ENCODE measurements around the gene SLC6A6. TPM values are rescaled to one million over a fixed set of nuclear protein-coding genes. Genes with fewer than 3 reads are reported as not detected.
A peak's percentile ranks its signal among the peaks of the same experiment; 100 is the strongest.

Gene SLC6A6
- total RNA-seq, 3 donors from 2014 or later: 4.4 to 11.2 (median 10.5) TPM

DNA sequence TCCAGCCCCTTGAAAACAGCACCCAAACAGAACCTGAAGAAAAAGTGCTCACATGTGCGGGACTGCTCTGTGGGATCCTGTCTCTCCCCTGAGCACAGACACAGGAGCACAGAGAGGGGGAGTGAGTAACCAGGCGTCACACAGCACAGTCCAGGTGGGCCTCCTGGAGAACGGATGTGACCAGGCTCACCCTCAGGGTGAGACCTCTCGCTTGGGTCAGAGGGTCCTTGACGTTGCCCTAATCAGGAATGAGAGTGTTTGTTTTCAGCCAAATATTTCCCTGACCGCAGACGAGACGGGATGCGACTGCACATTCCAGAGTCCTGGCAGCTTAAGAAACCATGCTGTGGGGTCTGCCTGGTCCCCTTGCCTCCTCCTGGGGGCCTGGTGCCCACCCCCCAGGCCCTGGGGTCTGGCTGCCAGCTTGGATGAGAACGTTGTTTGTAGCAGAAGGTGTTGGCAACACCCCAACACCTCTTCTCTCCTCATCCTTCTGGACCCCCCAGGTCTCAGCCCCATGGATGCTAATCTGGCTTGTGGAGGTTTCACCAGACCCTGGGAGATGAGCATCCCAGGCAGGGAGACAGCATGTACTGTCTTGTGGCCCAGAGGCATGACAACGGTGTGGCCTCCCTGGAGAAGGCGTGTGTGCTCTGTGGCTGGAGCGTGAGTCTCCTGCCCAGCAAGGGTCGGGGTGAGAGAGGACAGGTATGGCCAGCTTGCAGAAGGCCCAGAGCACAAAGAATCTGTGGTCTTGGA, 42.1 kb upstream of the SLC6A6 start:
- Histone ChIP-seq H3K36me3 (ENCODE audit: low read depth) (no peaks in the 10 kb centered on the region), H3K9me3 (no peaks in the 10 kb centered on the region), H3K4me3 (no peak overlapping the region), H3K4me1 (ENCODE audit: low read depth) (no peaks in the 10 kb centered on the region)
- ATAC-seq (no peak), DNase-seq (no peak)
- TF ChIP-seq, protein P1, sequence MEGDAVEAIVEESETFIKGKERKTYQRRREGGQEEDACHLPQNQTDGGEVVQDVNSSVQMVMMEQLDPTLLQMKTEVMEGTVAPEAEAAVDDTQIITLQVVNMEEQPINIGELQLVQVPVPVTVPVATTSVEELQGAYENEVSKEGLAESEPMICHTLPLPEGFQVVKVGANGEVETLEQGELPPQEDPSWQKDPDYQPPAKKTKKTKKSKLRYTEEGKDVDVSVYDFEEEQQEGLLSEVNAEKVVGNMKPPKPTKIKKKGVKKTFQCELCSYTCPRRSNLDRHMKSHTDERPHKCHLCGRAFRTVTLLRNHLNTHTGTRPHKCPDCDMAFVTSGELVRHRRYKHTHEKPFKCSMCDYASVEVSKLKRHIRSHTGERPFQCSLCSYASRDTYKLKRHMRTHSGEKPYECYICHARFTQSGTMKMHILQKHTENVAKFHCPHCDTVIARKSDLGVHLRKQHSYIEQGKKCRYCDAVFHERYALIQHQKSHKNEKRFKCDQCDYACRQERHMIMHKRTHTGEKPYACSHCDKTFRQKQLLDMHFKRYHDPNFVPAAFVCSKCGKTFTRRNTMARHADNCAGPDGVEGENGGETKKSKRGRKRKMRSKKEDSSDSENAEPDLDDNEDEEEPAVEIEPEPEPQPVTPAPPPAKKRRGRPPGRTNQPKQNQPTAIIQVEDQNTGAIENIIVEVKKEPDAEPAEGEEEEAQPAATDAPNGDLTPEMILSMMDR (IDR thresholded peaks at IDR 0.05): no peak
- intact Hi-C loops (cut with DNase I, micrococcal nuclease): no loop called here

DNA sequence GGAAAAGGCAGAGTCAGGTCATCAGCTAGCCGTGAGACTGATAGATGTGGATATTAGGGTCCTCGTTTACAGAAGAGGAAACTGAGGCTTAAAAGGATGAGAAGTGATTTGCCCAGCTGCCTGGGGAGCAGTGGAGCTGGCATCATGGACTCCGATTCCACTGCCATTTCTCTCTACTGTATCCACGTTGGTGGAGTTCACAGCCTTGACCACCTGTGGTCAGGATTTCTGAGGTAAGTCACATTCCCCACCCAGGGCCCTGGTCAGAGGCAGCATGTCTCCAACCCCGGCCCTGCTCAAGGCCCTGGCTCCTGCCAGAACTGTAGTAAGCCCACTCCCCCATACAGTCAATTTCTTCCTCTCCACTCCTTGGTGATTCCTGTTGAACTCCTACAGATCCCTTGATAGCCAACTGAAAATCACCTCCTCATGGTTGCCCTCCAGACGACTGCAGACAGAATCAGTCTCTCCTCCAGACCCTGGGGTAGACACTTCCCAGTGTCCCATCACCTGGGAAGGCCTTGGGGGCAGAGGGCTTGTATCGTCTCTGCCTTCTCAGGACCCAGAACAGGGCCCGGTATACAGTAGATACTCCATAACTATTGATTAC, 41.2 kb upstream of the SLC6A6 start:
- TF ChIP-seq, protein P1 (IDR thresholded peaks at IDR 0.05): no peak
- H3K9me3 ChIP-seq: no peaks in the 10 kb centered on the region
- H3K36me3 ChIP-seq (ENCODE audit: low read depth): no peaks in the 10 kb centered on the region
- no peak overlapping the region for H3K4me3 ChIP-seq
- DNase-seq (no peak), ATAC-seq (no peak)
- H3K4me1 ChIP-seq (ENCODE audit: low read depth): no peaks in the 10 kb centered on the region
- intact Hi-C loops (cut with DNase I, micrococcal nuclease): no loop called here

DNA sequence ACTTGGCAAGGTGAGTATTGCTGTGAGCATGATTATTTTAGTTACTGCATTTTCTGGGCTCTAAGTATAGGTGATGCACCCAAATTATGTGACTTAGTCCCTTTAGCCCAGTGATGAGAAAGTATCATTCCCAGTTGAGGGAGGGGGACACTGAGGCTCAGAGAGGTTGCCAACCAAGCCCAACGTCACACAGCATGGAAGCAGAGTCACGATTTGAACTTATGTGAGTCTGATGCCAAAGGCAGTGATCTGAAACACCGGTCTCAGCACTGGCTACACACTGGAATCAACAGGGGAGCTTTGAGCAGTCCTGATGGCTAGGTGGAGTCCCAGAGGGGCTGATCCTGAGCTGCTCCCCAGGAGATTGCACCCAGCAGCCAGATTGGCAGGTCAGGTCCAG, 39.5 kb upstream of the SLC6A6 start:
- intact Hi-C loops (cut with DNase I, micrococcal nuclease): no loop called here
- Histone ChIP-seq H3K4me1 (ENCODE audit: low read depth) (no peaks in the 10 kb centered on the region), H3K9me3 (no peaks in the 10 kb centered on the region), H3K36me3 (ENCODE audit: low read depth) (no peaks in the 10 kb centered on the region), H3K4me3 (no peak overlapping the region)
- no peak for DNase-seq
- TF ChIP-seq, protein P1 (IDR thresholded peaks at IDR 0.05): no peak
- no peak for ATAC-seq

DNA sequence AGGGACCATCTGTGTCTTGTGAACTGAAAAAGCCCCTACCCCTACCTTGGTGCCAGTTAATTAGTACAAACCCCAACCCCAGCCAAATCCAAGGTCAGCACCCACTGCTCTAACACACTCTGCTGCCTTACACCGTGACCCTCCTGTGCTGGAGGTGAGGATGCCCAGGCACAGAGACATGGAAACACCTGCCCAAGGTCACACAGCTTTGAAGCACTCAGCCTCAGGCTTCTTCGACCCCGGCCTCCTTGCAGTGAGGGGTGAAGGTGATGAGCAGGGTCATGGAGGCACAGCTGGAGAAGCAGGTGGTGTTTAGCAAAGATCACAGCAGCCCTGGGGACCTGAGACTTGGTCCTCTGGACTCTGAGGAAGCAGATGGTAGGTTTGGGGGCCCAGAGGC, 39.0 kb upstream of the SLC6A6 start:
- H3K4me1 ChIP-seq (ENCODE audit: low read depth): no peaks in the 10 kb centered on the region
- DNase-seq (no peak), ATAC-seq (no peak)
- intact Hi-C loops (cut with DNase I, micrococcal nuclease): no loop called here
- no peaks in the 10 kb centered on the region for H3K36me3 ChIP-seq (ENCODE audit: low read depth)
- H3K4me3 ChIP-seq: no peak overlapping the region
- TF ChIP-seq, protein P1 (IDR thresholded peaks at IDR 0.05): no peak
- no peaks in the 10 kb centered on the region for H3K9me3 ChIP-seq

DNA sequence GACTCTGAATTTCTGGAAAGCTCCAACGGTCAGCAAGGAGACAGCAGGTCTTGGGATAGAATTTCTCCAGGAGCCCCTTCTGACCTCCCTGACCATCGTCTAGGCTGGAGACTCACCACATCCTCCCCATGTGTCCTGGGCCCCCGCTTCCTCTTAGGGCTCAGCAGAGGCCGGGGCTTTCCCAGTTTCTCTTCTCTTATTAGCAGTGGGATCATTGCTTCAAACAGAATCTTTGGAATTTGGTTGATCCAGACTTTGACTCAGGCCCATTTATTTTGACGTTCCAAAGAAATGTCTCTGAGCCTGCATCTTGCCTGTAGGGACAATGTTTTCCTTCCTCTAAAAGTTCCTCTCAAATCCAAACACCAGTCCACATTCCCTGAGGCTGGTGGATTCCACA, 38.4 kb upstream of the SLC6A6 start:
- no peaks in the 10 kb centered on the region for H3K9me3 ChIP-seq
- ATAC-seq: peak; percentile 43
- intact Hi-C loops (cut with DNase I, micrococcal nuclease): no loop called here
- no peaks in the 10 kb centered on the region for H3K4me1 ChIP-seq (ENCODE audit: low read depth)
- TF ChIP-seq, protein P1 (IDR thresholded peaks at IDR 0.05): no peak
- no peaks in the 10 kb centered on the region for H3K36me3 ChIP-seq (ENCODE audit: low read depth)
- no peak overlapping the region for H3K4me3 ChIP-seq
- DNase-seq: peak in 1 of 3 donors; percentile 27
